C4-2B (cell line): ENCODE measurements around the gene SH3GL1.

Source experiments
- CTCF ChIP-seq: fragments of 450-650 bp; conservative IDR thresholded peaks from 2 replicates; pipeline ENCODE4 v1.5.1; 2017; ENCODE audit warnings: mild to moderate bottlenecking
- ZFX ChIP-seq: fragments of 450-650 bp; IDR thresholded peaks from 2 replicates; pipeline ENCODE4 v1.6.1; 2017

GRCh38 chr19:4449022-4449638 lies 48.8 kb upstream of the SH3GL1 start:
- TF ChIP-seq CTCF (no peak), ZFX (no peak)
